Transverse colon (tissue), 4 donors: ENCODE measurements around the gene PRRC2A. TPM values are rescaled to one million over a fixed set of nuclear protein-coding genes. Genes with fewer than 3 reads are reported as not detected.
A peak's percentile ranks its signal among the peaks of the same experiment; 100 is the strongest.

Source experiments
- DNase-seq: peaks from one replicate; pipeline ENCODE4 v3.0.0-alpha.2; 2019
- H3K27ac ChIP-seq, 4 donors: fragments of 200-600 bp; sonication (generic); 2 replicates each; pipeline ENCODE4 v1.5.1; 2016 to 2018; ENCODE audit warnings: inconsistent platforms in 4 of 4
- H3K27me3 ChIP-seq: fragments of 200-600 bp; sonication (generic); 2 replicates; pipeline ENCODE4 v1.5.1; 2017; ENCODE audit warnings: inconsistent platforms
- H3K36me3 ChIP-seq, 4 donors: fragments of 200-600 bp; sonication (generic); 2 replicates each; pipeline ENCODE4 v1.5.1; 2017 to 2019; ENCODE audit warnings: inconsistent platforms in 4 of 4
- H3K4me1 ChIP-seq, 4 donors: fragments of 200-600 bp; sonication (generic); 2 replicates each; pipeline ENCODE4 v1.5.1; 2017 to 2020; ENCODE audit warnings: inconsistent platforms in 4 of 4
- H3K4me3 ChIP-seq, 4 donors: fragments of 200-600 bp; sonication (generic); 1 replicate in 1 of 4; 2 replicates in 3 of 4; pipeline versions ENCODE4 v1.5.1 to v1.6.1; 2017 to 2019; ENCODE audit warnings: inconsistent platforms in 4 of 4
- H3K9me3 ChIP-seq, 2 donors: fragments of 200-600 bp; sonication (generic); 2 replicates each; pipeline ENCODE4 v1.5.1; 2017 to 2019; ENCODE audit warnings: inconsistent platforms in 2 of 2
- CTCF ChIP-seq, 5 experiments: fragments of 200-600 bp in 3 of 5; fragments of 450-650 bp in 2 of 5; sonication (generic) in 3 of 5; IDR thresholded peaks; 1 replicate in 2 of 5; 2 replicates in 3 of 5; pipeline ENCODE4 v1.5.1; 2016 to 2017; ENCODE audit warnings: antibody characterized with exemption in 5 of 5, inconsistent platforms in 3 of 5, mild to moderate bottlenecking in 2 of 5, moderate library complexity in 1 of 5
- EP300 ChIP-seq: sonication (generic); formaldehyde crosslinking; IDR thresholded peaks from one replicate; pipeline ENCODE4 v1.6.1; 2017; ENCODE audit warnings: antibody characterized with exemption, low read depth
- POLR2A ChIP-seq: fragments of 450-650 bp; IDR thresholded peaks from one replicate; pipeline ENCODE4 v1.6.1; 2016; ENCODE audit warnings: antibody characterized with exemption, mild to moderate bottlenecking, moderate library complexity
- POLR2AphosphoS5 ChIP-seq, 3 donors: sonication (generic); formaldehyde crosslinking; IDR thresholded peaks; one replicate each; pipeline ENCODE4 v1.6.1; 2016; ENCODE audit warnings: antibody characterized with exemption in 3 of 3
- WGBS, 2 donors: methylation state at CpG; one replicate each; pipeline ENCODE4 v1.1.5; 2018; ENCODE audit warnings: low coverage in 1 of 2; 5-methylcytosine and 5-hydroxymethylcytosine counted together
- in situ Hi-C, 4 donors: fragments of 200-750 bp; cut with MboI; loops; one replicate each; pipeline versions ENCODE4 v1.15.0 to v1.15.1; 2017; ENCODE audit warnings: low sequenced_read_pairs in 3 of 4, low pct_ligation_motif_present in 1 of 4, low pct_unique_long_range_greater_than_20kb in 1 of 4
- intact Hi-C: fragments of 100-400 bp; cut with DNase I; formaldehyde crosslinking; loops from one replicate; pipeline ENCODE4 v1.15.1; 2023; ENCODE audit warnings: low total_unique reads
- total RNA-seq, 4 donors: library from RNA; depleted of rRNA; stranded (reverse); fragments of >200 nt; gene quantifications; one replicate each; pipeline ENCODE4 v1.1.0, GENCODE V29; 2016

PRRC2A gene
- total RNA-seq, 4 donors from 2014 or later = 63.9 to 138 (median 85.8) TPM

DNA sequence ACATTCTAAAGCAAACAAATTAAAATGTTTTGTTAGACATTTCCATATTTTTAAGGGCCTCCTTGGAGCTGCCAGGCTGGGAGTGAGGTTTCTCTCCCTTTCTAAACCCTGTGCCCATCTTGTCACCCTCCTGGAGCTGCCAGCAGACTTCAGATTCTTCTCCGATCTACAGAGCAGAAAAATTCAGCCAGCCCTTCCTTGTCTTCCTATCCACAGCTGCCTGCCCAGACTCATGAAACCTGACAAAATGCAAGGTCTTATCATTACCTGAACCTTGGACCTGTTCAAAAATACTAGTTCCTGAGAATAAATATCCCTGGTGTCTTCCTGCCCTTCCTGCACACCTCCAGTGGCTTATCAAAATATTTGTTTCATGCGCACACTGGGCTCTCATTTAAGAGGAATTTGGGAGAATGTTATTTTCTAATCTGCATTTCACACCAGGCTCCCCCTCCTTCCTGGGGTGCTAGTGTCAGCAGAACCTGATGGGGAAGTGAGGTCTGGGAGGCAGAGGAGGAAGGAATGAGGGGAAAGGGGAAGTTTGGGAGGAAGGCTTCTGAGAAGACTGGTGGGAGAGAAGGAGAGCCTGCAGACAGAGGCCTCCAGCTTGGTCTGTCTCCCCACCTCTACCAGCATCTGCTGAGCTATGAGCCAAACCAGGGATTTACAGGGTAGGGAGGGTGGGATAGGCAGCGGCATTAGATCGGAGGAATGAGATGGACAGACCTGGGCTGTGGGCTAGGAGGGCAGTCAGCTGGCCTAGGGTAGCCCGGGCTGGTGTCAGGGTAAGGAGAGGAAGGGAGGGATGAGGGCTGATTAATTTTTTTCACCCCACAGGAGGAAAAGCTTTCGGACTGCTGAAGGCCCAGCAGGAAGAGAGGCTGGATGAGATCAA is 5.6 kb upstream of the PRRC2A start, which contains the start of gene AIF1:
Gene AIF1, plus strand, starts transcription at position 551 of the 895 bp plus-strand sequence. Its CDS starts 96 bp downstream, at position 647.
- TF ChIP-seq EP300 (no peak), CTCF (IDR thresholded peaks at IDR 0.05) (no peak), POLR2A (no peak), POLR2AphosphoS5 (IDR thresholded peaks at IDR 0.05) (no peak)
- peak within 1 kb of the TSS in 2 of 4 donors; percentile 1 to 29 for H3K4me3 ChIP-seq

GRCh38 chr6:31615748-31616147 is 4.8 kb upstream of the PRRC2A start:
- 62 to 64% methylated on average over 5 to 7 of the region's 7 CpGs for WGBS, 2 donors
- Histone ChIP-seq H3K27me3 (no peaks in the 10 kb centered on the region), H3K27ac (peak overlapping the region; percentile 41 to 57 (median 55)), H3K4me3 (peak overlapping the region in 2 of 4 donors; percentile 1 to 29), H3K4me1 (peaks cover 0 to 24% (median 7%) of the 10 kb centered on the region in 4 donors), H3K36me3 (no peaks in the 10 kb centered on the region), H3K9me3 (no peaks in the 10 kb centered on the region)
- intact Hi-C loops (no loop called here), in situ Hi-C loops (no loop called here)
- DNase-seq = no peak
- TF ChIP-seq POLR2AphosphoS5 (IDR thresholded peaks at IDR 0.05) = no peak
- TF ChIP-seq CTCF (IDR thresholded peaks at IDR 0.05) = no peak
- no peak for TF ChIP-seq POLR2A
- no peak for TF ChIP-seq EP300

More for the DNA sequence above, 5.6 kb upstream of the PRRC2A start, which contains the start of gene AIF1:
- no peak for DNase-seq
- no peaks in the 10 kb centered on the region for H3K27me3 ChIP-seq
- peaks cover 0 to 24% (median 7%) of the 10 kb centered on the region in 4 donors for H3K4me1 ChIP-seq
- H3K27ac ChIP-seq = peak within 1 kb of the TSS; percentile 41 to 57 (median 55)
- WGBS, 2 donors = 46 to 64% methylated on average over 3 to 6 of the region's 6 CpGs
- intact Hi-C loops (no loop called here), in situ Hi-C loops (no loop called here)
- no peaks in the 10 kb centered on the region for H3K9me3 ChIP-seq
- H3K36me3 ChIP-seq = no peaks in the 10 kb centered on the region

GRCh38 chr6:31617010-31617409 is 3.5 kb upstream of the PRRC2A start:
- Histone ChIP-seq H3K9me3 (no peaks in the 10 kb centered on the region), H3K4me3 (no peak overlapping the region), H3K36me3 (no peaks in the 10 kb centered on the region), H3K4me1 (peaks cover 0 to 32% (median 15%) of the 10 kb centered on the region in 4 donors), H3K27ac (no peak overlapping the region), H3K27me3 (no peaks in the 10 kb centered on the region)
- intact Hi-C loops = no loop called here
- in situ Hi-C loops = no loop called here
- TF ChIP-seq POLR2AphosphoS5 (IDR thresholded peaks at IDR 0.05) = no peak
- TF ChIP-seq EP300 = no peak
- no peak for TF ChIP-seq POLR2A
- no peak for TF ChIP-seq CTCF (IDR thresholded peaks at IDR 0.05)
- 67 to 85% methylated on average over 1 to 2 of the region's 2 CpGs for WGBS, 2 donors
- no peak for DNase-seq

DNA sequence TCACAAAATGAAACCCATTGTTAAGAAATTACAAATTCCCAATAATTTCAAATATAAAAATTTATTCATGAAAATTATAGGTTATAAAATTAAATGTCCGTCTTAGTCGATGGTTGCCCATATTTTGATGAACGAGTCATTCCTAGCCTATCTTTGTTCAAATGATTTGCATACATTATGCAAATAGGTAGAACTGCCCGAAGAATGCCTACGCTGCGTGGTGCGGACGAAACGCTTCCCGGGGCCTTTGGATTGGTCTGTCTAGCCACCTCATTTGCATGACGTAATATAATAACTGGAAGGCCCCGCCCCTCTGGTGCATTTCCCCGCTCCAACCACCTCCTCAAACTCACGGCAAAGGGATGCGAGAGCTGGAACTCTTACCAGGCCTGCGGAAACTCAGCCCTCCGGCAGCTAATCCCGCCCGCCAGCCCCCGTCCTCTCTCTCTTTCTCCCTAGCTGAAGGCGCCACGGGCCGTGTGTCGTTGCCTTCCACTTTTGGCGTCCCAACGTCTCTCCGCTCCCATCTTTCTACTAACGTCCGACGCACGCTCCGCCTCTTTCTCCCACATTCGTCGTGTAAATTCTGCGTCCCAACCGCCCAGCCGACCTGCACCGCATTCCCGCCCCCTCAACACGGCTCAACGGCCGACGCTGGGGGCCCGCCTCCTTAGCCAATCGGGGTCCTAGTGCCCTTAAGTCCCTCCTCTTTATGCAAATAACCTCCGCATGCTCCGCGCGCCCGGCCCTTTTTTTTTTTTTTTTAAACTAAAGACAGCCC is 520 bp upstream of the PRRC2A start:
- DNase-seq = peak; percentile 98
- H3K4me1 ChIP-seq = peaks cover 0 to 27% (median 20%) of the 10 kb centered on the region in 4 donors
- peak overlapping the region; percentile 46 to 99 (median 76) for H3K4me3 ChIP-seq
- no peaks in the 10 kb centered on the region for H3K27me3 ChIP-seq
- in situ Hi-C loops = no loop called here
- TF ChIP-seq EP300 (no peak), CTCF (IDR thresholded peaks at IDR 0.05) (peak in 1 of 5 experiments; percentile 27), POLR2A (peak; percentile 96), POLR2AphosphoS5 (IDR thresholded peaks at IDR 0.05) (peak; percentile 84 to 89 (median 86))
- 0 to 1% methylated on average over 22 to 50 of the region's 50 CpGs for WGBS, 2 donors
- peaks cover 0 to 16% (median 8%) of the 10 kb centered on the region in 4 donors for H3K36me3 ChIP-seq
- intact Hi-C loops = no loop called here
- H3K9me3 ChIP-seq = no peaks in the 10 kb centered on the region
- H3K27ac ChIP-seq = peak overlapping the region; percentile 94 to 99 (median 97)
